Glutamatergic neuron (in vitro differentiated cells): ENCODE results near the gene APP. TPM values are rescaled to one million over a fixed set of nuclear protein-coding genes. Genes with fewer than 3 reads are reported as not detected.
A peak's percentile ranks its signal among the peaks of the same experiment; 100 is the strongest.

ENCODE experiments used
- DNase-seq: peaks from one replicate; pipeline ENCODE4 v3.0.0; 2022
- H3K27ac Mint-ChIP-seq: one replicate; pipeline ENCODE4 v1.8.0; 2020; ENCODE audit warnings: mild to moderate bottlenecking, mixed read lengths, inconsistent platforms; ENCODE audit not compliant: unreplicated experiment
- H3K27me3 Mint-ChIP-seq: one replicate; pipeline ENCODE4 v1.8.0; 2020; ENCODE audit warnings: mild to moderate bottlenecking, moderate library complexity, mixed read lengths, inconsistent platforms; ENCODE audit not compliant: unreplicated experiment
- H3K36me3 Mint-ChIP-seq: one replicate; pipeline ENCODE4 v1.8.0; 2020; ENCODE audit warnings: mild to moderate bottlenecking, mixed read lengths, inconsistent platforms; ENCODE audit not compliant: unreplicated experiment
- H3K4me1 Mint-ChIP-seq: one replicate; pipeline ENCODE4 v1.8.0; 2020; ENCODE audit warnings: mild to moderate bottlenecking, low read depth, mixed read lengths, inconsistent platforms; ENCODE audit not compliant: unreplicated experiment
- H3K4me3 Mint-ChIP-seq: one replicate; pipeline ENCODE4 v1.8.0; 2020; ENCODE audit warnings: mild to moderate bottlenecking, mixed read lengths, inconsistent platforms; ENCODE audit not compliant: unreplicated experiment
- H3K9me3 Mint-ChIP-seq: one replicate; pipeline ENCODE4 v1.8.0; 2020; ENCODE audit warnings: mild to moderate bottlenecking, moderate library complexity, mixed read lengths, inconsistent platforms; ENCODE audit not compliant: unreplicated experiment
- CTCF ChIP-seq: fragments of 200-600 bp; sonication (generic); IDR thresholded peaks from one replicate; pipeline ENCODE4 v1.5.0; 2021; ENCODE audit not compliant: partially characterized antibody, unreplicated experiment
- total RNA-seq: library from RNA; stranded (reverse); fragmentation: NEBNext Ultra II Directional; extraction: Animal tissue kit (Norgen Biotek cat#: 25700); gene quantifications from one replicate; pipeline ENCODE4 v1.2.1, GENCODE V29; 2021; ENCODE audit not compliant: unreplicated experiment

APP gene
- total RNA-seq, 1 donor from 2014 or later, result 735 TPM

- Mint-ChIP-seq H3K27ac (no peak overlapping the region), H3K9me3 (peaks cover 13% of the 10 kb centered on the region), H3K4me3 (no peak overlapping the region), H3K36me3 (no peaks in the 10 kb centered on the region), H3K4me1 (peaks cover 67% of the 10 kb centered on the region), H3K27me3 (peaks cover 4% of the 10 kb centered on the region)
- no peak for DNase-seq
- no peak for TF ChIP-seq CTCF
These were observed 102.6 kb downstream of the APP start for GRCh38 chr21:26067836-26068594.

GRCh38 chr21:26064506-26064905, 106.1 kb downstream of the APP start:
- Mint-ChIP-seq H3K9me3 (peaks cover 12% of the 10 kb centered on the region), H3K4me3 (no peak overlapping the region), H3K27ac (no peak overlapping the region), H3K4me1 (peaks cover 47% of the 10 kb centered on the region), H3K27me3 (peaks cover 4% of the 10 kb centered on the region), H3K36me3 (no peaks in the 10 kb centered on the region)
- no peak for TF ChIP-seq CTCF
- DNase-seq, result no peak

GRCh38 chr21:26061437-26061836, 109.1 kb downstream of the APP start:
- no peak for TF ChIP-seq CTCF
- Mint-ChIP-seq H3K4me1 (peaks cover 29% of the 10 kb centered on the region), H3K27ac (peak overlapping the region; percentile 36), H3K27me3 (peaks cover 4% of the 10 kb centered on the region), H3K4me3 (no peak overlapping the region), H3K36me3 (no peaks in the 10 kb centered on the region), H3K9me3 (peaks cover 8% of the 10 kb centered on the region)
- no peak for DNase-seq

- no peaks in the 10 kb centered on the region for H3K36me3 Mint-ChIP-seq
- peaks cover 4% of the 10 kb centered on the region for H3K27me3 Mint-ChIP-seq
- peaks cover 24% of the 10 kb centered on the region for H3K4me1 Mint-ChIP-seq
- TF ChIP-seq CTCF, result no peak
- no peak overlapping the region for H3K27ac Mint-ChIP-seq
- peaks cover 4% of the 10 kb centered on the region for H3K9me3 Mint-ChIP-seq
- no peak overlapping the region for H3K4me3 Mint-ChIP-seq
- DNase-seq, result no peak
These were observed 110.0 kb downstream of the APP start for GRCh38 chr21:26060335-26061115.
